Stimulated activated CD8-positive, alpha-beta memory T cell treated with anti-CD3 and anti-CD28 coated beads, Interleukin-15, amount 100 ng/mL, for 1 hour (primary cell): ENCODE results near the gene DNAH11.
"Not testable (repeated sequence)": the region's sequence is repeated elsewhere in the genome, so short reads cannot be mapped to it uniquely, and the experiment has no call there.

Experiments
- DNase-seq: peaks from one replicate; pipeline ENCODE4 v3.0.0-alpha.2; 2020; ENCODE audit warnings: low read depth

DNAH11 gene

GRCh38 chr7:21717323-21717722, 174.5 kb downstream of the DNAH11 start:
- no peak for DNase-seq

- DNase-seq = no peak
These were observed 175.6 kb downstream of the DNAH11 start for GRCh38 chr7:21718391-21718790.

DNA sequence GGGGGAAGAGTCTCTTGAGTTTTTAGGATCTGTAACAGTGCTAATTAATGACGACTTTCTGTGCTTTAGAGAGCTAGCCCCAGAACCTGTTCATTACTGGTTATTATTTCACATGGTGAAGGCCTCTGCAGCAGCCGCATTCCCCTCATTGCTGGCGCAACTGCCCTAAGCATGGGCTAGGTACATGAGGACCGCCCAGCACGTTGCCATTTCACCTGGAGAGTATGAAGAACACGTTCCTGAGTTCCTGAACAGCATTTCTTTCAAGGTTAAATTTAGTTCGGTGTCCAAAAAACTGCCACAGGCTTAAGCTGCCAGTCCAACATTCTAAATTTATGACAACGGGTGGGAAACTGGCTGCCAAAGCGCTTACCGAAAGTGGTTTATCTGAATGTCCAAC, 177.0 kb downstream of the DNAH11 start:
- no peak for DNase-seq

- DNase-seq = no peak
These were observed 179.5 kb downstream of the DNAH11 start for GRCh38 chr7:21722371-21722770.

DNA sequence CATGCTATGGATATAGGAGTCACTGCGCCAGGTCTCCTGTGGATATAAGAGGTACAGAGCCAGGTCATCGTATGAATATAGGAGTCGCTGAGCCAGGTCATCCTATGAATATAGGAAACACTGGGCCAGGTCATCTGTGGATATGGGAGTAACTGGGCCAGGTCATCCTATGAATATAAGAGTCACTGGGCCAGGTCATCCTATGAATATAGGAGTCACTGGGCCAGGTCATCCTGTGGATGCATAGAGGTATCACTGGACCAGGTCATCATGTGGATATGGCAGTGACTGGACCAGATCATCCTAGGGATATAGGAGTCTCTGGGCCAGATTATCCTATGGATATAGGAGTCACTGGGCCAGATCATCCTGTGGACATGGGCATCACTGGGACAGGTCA, 181.7 kb downstream of the DNAH11 start:
- no peak for DNase-seq

DNA sequence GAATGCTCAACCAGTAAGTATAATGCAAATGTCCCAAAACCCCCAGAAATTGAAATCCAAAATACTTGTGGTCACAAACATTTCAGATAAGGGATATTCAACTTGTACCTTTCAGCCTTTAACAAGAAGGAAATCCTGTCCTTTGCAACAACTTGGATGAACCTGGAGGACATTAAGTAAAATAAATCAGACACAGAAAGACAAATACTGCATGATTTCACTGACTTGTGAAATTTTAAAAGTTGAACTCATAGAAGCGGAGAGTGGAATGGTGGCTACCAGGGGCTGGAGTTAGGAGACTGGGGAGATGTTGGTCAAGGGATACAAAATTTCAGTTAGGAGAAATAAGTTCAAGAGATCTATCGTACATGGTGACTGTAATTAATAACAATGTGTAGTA, 187.6 kb downstream of the DNAH11 start:
- no peak for DNase-seq

DNA sequence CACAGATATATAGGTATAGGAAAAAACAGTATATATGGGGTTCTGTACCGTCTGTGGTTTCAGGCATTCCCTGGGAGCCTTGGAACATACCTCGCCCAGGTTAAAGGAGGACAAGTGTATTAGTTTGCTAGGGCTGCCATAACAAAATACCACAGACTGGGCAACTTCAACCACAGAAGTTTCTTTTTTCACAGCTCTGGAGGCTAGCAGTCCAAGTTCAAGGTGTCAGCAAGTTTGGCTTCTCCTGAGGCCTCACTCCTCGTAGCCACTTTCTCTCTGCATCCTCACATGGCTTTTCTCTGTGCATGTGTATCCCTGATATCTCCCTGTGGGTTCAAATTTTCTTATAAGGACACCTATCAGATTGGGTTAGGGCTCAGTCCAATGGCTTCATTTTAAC, 189.1 kb downstream of the DNAH11 start:
- no peak for DNase-seq

- not testable (repeated sequence) for DNase-seq
These were observed 190.1 kb downstream of the DNAH11 start for GRCh38 chr7:21732956-21733355.

- DNase-seq = no peak
These were observed 191.0 kb downstream of the DNAH11 start for GRCh38 chr7:21733837-21734236.

- DNase-seq = no peak
These were observed 200.7 kb downstream of the DNAH11 start for GRCh38 chr7:21743493-21743892.

DNA sequence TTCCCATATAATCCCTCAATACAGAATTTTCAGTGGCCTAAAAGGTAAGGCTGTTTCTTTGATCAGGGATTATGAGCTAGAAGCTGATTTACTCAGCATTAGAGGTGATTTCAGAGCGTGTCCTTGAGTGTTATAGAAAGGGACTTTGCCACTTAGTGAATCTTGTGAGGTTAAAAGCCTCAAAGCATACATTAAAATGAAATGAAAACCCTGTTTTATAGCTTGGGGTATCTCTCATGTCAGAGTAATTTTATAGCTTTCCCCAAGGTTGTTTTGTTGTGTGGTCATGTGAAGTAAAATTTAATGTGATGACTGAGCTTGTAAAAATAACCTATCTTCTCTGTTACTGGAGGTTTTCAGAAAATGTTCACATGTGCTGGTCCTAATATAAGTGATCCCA, 204.1 kb downstream of the DNAH11 start:
- DNase-seq = no peak

DNA sequence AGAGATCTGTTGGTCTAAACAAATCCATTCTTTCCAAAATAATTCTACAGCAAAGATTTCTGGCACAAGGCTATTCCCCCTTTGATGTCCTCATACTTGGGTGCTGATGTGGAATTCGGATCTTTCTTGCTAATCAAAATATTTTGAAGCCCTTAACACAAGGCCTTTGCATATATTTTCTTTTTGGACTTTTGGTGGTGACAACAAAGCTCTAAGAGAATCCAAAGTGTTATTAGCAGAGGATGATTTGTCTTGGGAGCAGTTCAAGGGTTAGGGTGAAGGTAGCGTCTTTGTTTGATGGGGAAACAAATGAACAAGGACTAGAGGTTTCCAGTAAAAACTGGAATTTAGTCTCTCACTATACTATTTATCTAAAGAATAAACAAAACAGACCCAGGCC, 205.0 kb downstream of the DNAH11 start:
- DNase-seq = no peak

- DNase-seq = no peak
These were observed 206.5 kb downstream of the DNAH11 start for GRCh38 chr7:21749378-21749777.

DNA sequence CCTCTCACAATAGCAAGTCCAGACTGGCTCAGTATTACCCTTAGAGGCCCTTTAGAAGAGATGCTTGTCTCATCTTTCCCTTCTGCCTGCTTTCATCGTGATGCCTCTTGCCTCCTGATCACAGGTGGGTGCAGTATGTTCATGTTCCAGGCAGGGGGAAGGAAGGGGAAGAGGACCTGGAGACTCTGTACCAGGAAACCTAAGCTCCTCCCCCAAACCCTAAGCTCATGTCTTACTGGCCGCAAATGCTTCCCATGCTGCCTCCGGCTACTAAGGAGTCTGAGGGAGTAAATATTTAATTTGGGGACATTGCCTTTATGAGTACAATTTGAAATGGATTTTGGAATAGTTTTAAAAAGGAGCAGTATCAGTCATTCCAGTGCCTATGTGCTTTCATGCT, 210.2 kb downstream of the DNAH11 start:
- no peak for DNase-seq

GRCh38 chr7:21754963-21755362, 212.1 kb downstream of the DNAH11 start:
- no peak for DNase-seq

- DNase-seq = no peak
These were observed 214.9 kb downstream of the DNAH11 start for GRCh38 chr7:21757537-21758282.

DNA sequence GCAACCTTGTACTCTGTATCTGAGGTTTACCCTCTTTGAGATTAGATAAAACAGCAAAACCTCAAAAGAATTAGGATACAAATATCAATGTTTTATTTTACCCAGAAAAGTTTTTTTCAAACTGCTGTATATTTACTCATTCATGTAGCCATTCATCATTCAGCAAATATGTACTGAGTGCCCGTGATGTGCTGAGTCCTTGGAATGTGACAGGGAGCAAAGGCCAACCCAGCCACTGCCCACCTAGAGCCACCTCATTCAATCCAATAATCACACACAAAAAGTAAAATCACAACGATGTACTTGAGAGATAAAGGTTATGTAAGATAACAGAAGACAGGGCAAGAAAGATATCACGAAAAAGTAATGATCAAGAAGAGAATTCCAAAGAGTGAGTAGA, 215.4 kb downstream of the DNAH11 start:
- DNase-seq = no peak

- no peak for DNase-seq
These were observed 219.6 kb downstream of the DNAH11 start for GRCh38 chr7:21762469-21762868.

DNA sequence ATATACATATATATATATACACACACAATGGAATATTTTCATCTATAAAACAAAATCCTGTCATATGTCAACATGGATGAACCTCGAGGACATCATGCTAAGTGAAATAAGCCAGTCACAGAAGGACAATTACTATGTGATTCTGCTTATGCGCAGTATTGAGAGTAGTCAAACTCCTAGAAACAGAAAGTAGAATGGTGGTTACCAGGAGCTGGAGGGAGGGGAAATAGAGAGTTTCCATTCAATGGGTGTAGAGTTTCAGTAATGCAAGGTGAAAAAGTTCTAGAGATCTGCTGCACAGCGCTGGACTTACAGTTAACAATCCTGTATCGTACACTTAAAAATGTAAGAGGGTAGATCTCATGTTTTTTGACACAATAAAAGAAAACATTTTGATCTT, 221.0 kb downstream of the DNAH11 start:
- DNase-seq = no peak

DNA sequence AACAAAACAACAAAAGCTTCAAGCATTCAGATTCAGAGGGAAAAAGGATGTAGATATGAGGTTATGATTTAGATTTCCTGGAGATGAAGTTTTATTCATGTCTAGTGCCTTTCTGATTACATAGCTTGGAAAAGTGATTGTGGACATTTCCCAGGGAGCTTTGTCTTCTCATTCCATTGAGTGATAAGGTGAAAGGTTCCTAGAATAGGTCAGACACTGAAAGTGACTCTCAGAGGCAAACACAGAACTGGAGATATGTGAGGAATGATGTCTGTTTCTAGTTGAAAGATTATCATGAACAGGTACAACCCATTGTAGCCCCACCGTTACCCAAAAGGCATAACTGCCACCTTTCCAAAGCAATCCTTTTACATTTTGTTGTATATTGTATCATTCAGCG, 223.4 kb downstream of the DNAH11 start:
- no peak for DNase-seq

- no peak for DNase-seq
These were observed 224.6 kb downstream of the DNAH11 start for GRCh38 chr7:21767300-21767900.

- DNase-seq = no peak
These were observed 225.4 kb downstream of the DNAH11 start for GRCh38 chr7:21768279-21768678.

DNA sequence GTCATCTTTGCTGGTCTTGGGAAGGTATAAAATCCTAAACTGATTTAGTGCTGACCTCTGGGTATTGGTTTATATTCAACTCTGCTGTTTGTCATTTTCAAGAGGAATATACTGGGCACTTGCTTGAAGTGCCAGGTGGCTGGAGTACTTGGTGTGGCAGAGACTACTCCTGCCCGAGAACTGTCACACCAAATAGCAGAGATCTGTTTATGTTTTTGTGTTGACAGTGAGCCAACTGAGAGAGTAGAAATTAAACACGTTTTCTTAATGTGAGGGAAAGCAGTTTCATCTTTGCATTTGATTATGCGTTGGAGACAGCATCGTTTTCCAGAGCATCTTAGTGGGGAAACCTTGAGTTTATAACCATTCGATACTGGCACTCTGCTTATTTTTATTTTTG, 228.4 kb downstream of the DNAH11 start:
- no peak for DNase-seq
